Head of caudate nucleus (tissue), 42 donors: ENCODE measurements around the gene RHCG.

Source experiments
- DNase-seq, 42 donors: peaks; one replicate each; pipeline versions ENCODE4 v3.0.0 to v3.0.0-alpha.2; 2020 to 2021; ENCODE audit warnings: mixed read lengths in 7 of 42
- intact Hi-C: fragments of 100-400 bp; cut with DNase I; formaldehyde crosslinking; loops from one replicate; pipeline ENCODE4 v1.15.0; 2022

Gene RHCG

DNA sequence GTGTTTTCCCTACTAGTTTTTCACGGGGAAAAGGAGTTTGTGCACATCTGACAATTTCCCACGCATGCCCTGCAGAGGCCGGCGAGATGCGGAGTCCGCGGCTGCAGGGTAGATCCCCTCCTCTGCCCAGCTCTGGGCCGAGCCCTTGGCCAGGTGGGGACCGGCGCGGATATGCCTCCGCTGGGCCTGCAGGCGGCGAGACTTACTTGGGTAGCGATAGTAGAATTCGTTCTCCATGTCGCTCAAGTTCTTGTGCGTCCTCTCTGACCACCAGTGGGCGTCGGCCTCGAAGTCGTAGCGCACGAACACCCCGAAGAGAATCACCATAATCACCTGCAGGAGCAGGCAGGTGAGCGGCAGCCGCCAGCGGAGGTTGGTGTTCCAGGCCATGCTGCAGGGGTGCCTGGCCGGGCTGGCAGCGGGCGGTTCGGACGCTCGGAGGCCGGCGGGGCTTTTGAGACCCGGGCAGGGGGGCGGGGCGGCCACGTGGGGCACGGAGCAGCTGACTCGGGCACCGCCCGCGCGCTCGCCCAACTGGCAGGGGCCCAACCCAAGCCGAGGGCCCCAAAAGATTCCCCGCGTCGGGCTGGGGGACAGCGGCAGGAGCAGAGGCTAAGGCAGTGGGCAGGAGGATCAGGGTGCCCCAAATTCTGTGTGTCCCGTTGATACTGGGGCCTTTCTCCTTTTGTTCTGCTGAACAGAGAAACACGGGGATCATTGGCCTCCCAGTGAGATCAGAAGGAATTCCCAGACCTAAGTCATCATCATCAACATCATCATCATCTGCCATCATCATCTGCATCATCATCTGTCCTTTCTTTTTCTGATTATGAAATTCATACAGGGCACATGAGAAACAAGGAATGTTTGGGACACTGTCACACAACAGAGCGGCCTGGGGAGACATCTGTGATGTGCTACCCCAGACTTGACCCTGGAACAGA, at the start of gene RHCG:
TSS of gene RHCG (minus strand) at position 429 of the 944 bp plus-strand sequence. CDS start at position 390, 39 bp downstream.
- DNase-seq, result peak in 25 of 42 donors; percentile 13 to 60 (median 40)
- intact Hi-C loops, result no loop called here

GRCh38 chr15:89543389-89543788, 47.0 kb upstream of the RHCG start:
- DNase-seq, result peak in 2 of 42 donors; percentile 4 to 30
- intact Hi-C loops, result no loop called here

- DNase-seq, result no peak
- intact Hi-C loops, result no loop called here
These were observed 46.0 kb upstream of the RHCG start for GRCh38 chr15:89542369-89542768.

- intact Hi-C loops, result no loop called here
- no peak for DNase-seq
These were observed 42.6 kb upstream of the RHCG start for GRCh38 chr15:89539027-89539426.

DNA sequence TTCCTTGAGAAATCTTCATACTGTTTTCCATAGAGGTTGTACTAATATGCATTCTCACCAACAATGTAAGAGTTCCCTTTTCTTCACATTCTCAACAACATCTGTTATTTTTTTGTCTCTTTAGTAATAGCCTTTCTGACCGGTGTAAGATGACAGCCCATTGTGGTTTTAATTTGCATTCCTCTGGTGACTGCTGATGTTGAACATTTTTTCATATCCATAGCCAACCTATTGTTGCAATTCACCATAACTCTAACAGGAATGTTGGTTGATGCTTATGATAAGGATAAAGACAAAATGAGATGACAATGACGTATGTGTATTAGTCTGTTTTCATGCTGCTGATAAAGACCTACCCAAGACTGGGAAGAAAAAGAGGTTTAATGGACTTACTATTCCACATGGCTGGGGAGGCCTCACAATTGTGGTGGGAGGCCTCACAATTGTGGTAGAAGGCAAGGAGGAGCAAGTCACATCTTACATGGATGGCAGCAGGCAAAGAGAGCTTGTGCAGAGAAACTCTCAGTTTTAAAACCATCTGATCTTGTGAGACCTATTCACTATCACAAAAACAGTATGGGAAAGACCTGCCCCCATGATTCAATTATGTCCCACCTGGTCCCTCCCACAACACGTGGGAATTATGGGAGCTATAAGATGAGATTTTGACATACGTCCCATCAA, 37.6 kb upstream of the RHCG start:
- DNase-seq, result peak in 1 of 42 donors; percentile 0
- intact Hi-C loops, result no loop called here

GRCh38 chr15:89531796-89532537, 35.6 kb upstream of the RHCG start:
- intact Hi-C loops, result no loop called here
- peak in 2 of 42 donors; percentile 13 to 22 for DNase-seq

DNA sequence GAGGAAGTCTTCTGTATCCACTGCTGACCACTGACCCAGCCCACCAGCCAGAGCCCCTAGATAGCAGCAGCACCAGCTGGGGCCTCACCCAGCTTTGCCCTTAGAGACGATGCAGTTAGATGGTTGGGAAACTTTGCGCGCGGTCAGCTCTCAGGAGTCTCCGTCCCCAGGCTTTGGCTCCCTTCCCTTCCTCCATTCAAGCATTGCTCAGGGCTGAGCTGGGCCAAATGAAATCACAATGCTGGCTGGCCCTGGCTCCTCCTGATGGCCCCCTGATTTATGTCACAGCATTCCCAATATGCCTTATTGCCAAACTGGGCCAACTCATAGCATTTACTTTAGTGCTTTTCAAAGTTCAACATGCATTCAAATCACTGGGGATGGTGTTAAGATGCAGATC, 34.6 kb upstream of the RHCG start:
- DNase-seq, result peak in 2 of 42 donors; percentile 42 to 43
- intact Hi-C loops, result no loop called here

DNA sequence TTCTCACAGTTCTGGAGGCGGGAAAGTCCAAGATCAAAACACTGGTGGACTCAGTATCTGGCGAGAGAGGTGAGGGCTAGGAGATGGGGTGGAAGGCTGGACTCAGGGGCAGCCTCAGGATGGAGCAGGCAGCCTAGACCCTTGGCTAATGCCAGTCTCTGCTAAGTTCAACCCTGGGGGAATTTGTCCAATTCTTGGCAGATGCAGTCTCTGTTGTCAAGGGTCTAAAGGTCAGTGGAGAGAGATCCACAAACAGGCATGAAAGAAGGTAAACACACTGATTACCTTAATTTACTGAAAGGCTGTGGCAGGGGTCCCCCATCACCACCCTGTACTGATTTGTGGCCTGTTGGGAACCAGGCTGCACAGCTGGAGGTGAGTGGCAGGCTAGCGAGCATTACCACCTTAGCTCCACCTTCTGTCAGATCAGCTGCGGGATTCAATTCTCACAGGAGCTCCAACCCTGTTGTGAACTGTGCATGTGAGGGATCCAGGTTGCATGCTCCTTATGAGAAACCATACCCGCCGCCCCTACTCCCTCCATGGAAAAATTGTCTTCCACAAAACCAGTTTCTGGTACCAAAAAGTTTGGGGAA, 32.5 kb upstream of the RHCG start:
- peak in 2 of 42 donors; percentile 24 to 31 for DNase-seq
- intact Hi-C loops, result no loop called here

DNA sequence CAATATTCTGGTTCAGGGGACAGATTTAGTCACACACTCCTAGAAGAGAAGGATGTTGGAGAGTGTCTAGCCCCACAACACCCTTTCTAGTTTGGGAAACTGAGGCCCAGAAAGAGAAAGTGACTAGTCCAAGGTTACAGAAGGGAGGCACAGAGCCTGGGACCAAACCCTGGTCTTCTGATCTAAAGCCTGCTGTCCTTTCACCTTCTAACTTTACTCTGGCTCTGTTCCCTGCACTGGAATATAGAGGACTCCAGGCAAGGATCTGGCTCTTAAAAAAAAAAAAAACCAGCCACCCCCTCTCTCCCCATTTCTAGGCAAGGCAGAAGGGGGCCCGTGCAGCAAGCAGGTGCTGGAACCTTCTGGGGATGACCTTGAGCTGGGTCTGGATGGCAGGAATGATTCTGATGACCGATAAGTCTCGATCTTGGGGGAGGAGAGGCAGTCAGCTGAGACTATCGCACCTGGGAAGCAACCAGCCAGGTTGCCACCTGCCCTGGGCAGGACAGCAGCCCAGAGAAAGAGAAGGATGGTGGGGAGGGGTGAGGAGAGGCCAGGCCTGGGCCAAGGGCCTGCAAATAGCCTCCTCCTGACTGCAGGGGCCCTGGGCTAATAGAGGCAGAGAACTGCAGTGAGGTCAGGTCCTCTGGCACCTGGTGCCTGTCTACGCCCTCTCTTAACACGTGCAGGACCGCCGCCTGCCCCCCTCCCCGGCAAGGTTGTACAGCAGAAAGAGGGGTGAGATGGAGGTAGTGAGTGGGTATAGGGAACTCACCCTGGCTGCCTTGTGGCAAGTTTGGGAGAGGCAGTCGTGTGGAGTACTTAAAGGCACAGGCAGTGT, 30.4 kb upstream of the RHCG start:
- intact Hi-C loops, result no loop called here
- DNase-seq, result peak in 2 of 42 donors; percentile 3 to 28

- peak in 2 of 42 donors; percentile 1 to 21 for DNase-seq
- intact Hi-C loops, result no loop called here
These were observed 29.8 kb upstream of the RHCG start for GRCh38 chr15:89526181-89526580.

GRCh38 chr15:89524184-89524583, 27.8 kb upstream of the RHCG start:
- no peak for DNase-seq
- intact Hi-C loops, result no loop called here

DNA sequence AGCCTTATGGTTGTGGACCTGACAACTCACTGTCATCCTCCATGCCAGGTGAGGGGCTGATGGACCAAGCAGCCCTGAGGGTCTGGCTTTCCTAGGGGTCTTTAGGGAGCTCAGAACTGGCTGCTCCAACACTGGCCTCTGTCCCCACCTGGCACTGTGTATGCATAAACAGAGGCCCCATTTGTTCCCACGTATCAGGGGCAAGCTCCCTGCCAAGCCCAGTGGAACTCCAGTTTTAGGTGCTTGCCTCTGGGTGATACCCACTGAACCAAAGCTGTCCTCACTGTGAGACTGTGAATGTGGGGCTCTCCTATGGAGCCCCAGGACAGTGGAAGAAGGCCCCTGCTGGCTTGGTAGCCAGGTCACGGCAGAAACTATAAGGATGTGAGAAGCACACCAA, 26.7 kb upstream of the RHCG start:
- DNase-seq, result peak in 2 of 42 donors; percentile 7 to 24
- intact Hi-C loops, result no loop called here

GRCh38 chr15:89521605-89522004, 25.2 kb upstream of the RHCG start:
- intact Hi-C loops, result no loop called here
- peak in 1 of 42 donors; percentile 6 for DNase-seq

DNA sequence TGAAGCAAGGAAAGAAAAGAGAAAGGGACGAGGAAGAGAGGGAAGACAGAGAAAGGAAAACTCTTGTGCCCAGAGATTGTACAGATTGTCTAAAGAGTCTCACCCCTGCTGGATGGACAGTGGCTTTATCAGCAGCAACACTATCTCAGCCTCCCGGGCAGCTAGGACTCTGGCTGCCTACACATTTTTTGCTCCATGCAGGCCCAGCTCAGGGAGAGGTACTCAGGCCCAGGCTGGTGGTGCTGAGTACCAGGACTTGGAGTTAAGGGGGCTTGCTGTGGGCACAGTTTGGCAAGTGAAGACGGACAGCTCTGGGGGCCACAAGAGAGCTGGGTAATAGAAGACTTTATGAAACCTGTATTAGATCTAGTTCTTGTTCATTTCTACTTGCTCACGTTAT, 19.1 kb upstream of the RHCG start:
- peak in 2 of 42 donors; percentile 10 to 16 for DNase-seq
- intact Hi-C loops, result no loop called here

GRCh38 chr15:89514596-89515406, 18.4 kb upstream of the RHCG start:
- peak in 2 of 42 donors; percentile 24 to 31 for DNase-seq
- intact Hi-C loops, result no loop called here

- intact Hi-C loops, result no loop called here
- DNase-seq, result peak in 1 of 42 donors; percentile 12
These were observed 17.8 kb upstream of the RHCG start for GRCh38 chr15:89514186-89514585.

DNA sequence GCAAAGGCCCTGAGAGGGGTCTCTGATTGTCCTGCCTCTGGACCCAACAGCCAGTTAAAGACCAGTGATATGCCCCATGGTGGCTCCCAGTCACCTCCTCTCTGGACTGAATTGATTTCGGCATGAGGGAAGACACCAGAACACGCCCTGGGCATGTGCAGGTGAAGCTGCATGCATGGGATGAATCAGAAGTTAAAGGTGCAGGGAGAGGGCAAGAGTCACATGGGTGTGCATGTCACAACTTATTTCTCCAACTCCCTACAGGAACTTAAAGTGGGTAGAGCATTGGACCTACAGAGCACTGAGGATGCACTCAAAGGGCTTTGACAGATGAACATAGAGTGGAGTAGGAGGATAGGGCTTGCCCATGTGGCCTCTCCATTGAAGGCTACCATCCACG, 16.9 kb upstream of the RHCG start:
- intact Hi-C loops, result no loop called here
- peak in 1 of 42 donors; percentile 1 for DNase-seq
